ENCODE data around the gene CFI.
"Not testable (repeated sequence)": the region's sequence is repeated elsewhere in the genome, so short reads cannot be mapped to it uniquely, and the experiment has no call there.

Gene CFI

GRCh38 chr4:109798866-109799265, 2.9 kb downstream of the CFI start:
- TF ChIP-seq, protein P1, sequence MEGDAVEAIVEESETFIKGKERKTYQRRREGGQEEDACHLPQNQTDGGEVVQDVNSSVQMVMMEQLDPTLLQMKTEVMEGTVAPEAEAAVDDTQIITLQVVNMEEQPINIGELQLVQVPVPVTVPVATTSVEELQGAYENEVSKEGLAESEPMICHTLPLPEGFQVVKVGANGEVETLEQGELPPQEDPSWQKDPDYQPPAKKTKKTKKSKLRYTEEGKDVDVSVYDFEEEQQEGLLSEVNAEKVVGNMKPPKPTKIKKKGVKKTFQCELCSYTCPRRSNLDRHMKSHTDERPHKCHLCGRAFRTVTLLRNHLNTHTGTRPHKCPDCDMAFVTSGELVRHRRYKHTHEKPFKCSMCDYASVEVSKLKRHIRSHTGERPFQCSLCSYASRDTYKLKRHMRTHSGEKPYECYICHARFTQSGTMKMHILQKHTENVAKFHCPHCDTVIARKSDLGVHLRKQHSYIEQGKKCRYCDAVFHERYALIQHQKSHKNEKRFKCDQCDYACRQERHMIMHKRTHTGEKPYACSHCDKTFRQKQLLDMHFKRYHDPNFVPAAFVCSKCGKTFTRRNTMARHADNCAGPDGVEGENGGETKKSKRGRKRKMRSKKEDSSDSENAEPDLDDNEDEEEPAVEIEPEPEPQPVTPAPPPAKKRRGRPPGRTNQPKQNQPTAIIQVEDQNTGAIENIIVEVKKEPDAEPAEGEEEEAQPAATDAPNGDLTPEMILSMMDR (conservative IDR thresholded peaks at IDR 0.05), result no peak
- H3K27ac ChIP-seq, result no peak overlapping the region

DNA sequence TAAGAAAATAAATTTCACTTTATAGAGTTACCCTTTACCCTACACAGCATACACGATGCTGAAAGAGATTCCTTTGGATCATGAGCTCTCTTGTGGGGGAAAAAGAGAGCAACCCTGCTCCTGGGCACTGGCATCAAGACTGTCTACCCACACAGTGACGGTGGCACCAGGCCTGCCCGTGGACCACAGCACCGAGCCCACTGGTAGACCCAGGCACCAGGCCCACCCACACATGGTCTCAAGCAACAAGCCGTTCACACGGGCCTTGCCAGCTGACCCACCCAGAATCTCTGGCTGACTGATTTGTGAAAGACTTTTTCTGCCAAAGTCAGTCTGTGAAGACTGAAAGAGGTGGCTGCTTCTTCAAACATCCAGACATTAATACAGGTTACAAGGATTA, 6.7 kb downstream of the CFI start:
- no peak overlapping the region for H3K27ac ChIP-seq
- TF ChIP-seq, protein P1 (conservative IDR thresholded peaks at IDR 0.05), result no peak

DNA sequence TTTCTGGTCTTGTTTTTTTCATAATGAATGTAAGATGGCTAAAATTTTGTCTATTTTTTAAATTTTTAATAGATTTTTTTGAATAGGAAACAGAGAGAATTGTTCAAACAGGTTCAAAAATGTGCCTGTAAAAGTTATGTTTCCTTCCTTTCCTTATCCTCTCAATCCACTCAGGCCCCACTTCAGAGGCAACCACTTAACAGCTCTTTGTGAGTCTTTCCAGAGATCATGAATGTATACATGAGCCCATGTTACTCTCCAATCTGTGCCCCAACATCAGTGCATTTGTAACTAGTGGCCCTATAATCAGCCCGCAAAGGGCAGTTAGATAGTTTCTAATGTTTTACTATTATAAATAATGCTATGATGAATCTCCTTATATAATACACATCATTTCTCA, 14.0 kb downstream of the CFI start:
- TF ChIP-seq, protein P1 (conservative IDR thresholded peaks at IDR 0.05), result no peak
- no peak overlapping the region for H3K27ac ChIP-seq

DNA sequence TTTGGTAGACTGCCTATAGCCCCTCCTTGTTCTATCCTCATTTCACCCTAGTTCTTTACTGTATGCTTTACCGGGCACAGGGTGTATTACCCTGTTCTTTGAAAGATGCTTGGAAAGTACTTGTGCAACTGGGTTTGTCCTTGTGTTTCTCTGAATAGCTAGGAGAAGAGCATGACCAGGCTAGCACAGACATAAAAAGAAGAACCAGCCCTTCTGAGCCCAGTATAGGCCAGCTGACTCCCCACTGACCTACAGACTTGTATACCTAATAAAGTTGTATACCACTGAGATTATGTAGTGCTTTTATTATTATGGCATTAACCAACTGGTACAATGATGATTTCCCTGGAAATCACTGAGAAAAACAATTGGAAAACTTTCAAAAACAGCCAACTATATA, 15.0 kb downstream of the CFI start:
- no peak overlapping the region for H3K27ac ChIP-seq
- TF ChIP-seq, protein P1 (conservative IDR thresholded peaks at IDR 0.05), result no peak

DNA sequence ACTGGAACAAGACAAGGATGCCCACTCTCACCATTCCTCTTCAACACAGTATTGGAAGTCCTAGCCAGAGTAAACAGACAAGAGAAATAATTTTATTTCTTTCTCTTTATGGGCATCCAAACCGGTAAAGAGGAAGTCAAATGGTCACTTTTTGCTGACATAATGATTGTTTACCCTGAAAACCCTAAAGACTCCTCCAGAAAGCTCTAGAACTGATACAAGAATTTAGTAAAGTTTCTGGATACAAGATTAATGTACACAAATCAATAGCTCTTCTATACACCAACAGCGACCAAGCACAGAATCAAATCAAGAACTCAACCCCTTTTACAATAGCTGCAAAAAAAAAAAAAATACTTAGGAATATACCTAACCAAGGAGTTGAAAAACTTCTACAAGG, 19.7 kb downstream of the CFI start:
- not testable (repeated sequence) for H3K27ac ChIP-seq

DNA sequence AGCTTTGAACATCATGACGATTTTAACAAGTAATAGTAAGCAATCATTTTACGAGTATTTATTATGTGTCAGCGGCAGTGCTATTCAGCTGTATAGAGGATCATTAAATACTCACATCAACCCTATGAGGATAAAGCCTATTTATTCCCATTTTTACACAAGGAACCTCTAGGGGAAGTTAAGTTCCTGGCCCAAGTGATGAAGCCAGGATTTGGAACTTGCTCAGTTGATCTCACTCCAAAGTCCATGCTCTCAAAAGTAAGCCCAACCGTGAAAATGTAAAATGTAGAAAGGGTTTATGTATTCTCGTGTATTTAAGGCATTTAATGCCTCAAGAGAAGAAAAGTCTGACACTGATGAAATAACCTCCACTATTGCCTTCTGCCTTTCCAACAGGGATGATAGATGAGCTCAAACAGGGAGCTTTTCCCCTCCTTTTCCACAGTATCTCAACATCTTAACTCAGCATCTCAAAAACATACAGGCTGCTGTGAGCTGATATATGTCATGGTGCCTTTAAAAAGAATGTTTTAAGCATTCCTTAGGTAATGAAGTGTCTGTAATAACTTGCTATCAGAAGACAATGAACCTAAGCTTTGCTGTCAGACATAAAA, 36.9 kb downstream of the CFI start:
- TF ChIP-seq, protein P1 (conservative IDR thresholded peaks at IDR 0.05), result no peak
- no peak overlapping the region for H3K27ac ChIP-seq

GRCh38 chr4:109764376-109764775, 37.4 kb downstream of the CFI start:
- no peak overlapping the region for H3K27ac ChIP-seq
- TF ChIP-seq, protein P1 (conservative IDR thresholded peaks at IDR 0.05), result no peak

- TF ChIP-seq, protein P1 (conservative IDR thresholded peaks at IDR 0.05), result no peak
These were observed 41.1 kb downstream of the CFI start for GRCh38 chr4:109760682-109761081.

More at GRCh38 chr4:109760682-109761081, 41.1 kb downstream of the CFI start:
- H3K27ac ChIP-seq, result no peak overlapping the region

All from VCaP (cell line).